Fibroblast of skin of abdomen (primary cell): ENCODE results near the gene MRPS10. TPM values are rescaled to one million over a fixed set of nuclear protein-coding genes. Genes with fewer than 3 reads are reported as not detected.

Experiments
- DNase-seq: peaks from one replicate; pipeline ENCODE4 v3.0.0-alpha.2; 2013
- polyA plus RNA-seq, 2 experiments: library from polyadenylated mRNA; unstranded; fragments of 120-200 nt; gene quantifications; one replicate each; pipeline ENCODE4 v1.2.1, GENCODE V29; 2013; ENCODE audit not compliant: insufficient read length in 2 of 2

MRPS10 gene
- 41.0 TPM for polyA plus RNA-seq (2013, experiment 1 of 2; ENCODE audit: insufficient read length)
- polyA plus RNA-seq (2013, experiment 2 of 2; ENCODE audit: insufficient read length): 40.1 TPM

- peak; percentile 96 for DNase-seq
These were observed at the start of gene MRPS10 for GRCh38 chr6:42217519-42218367. Gene MRPS10 (minus strand): TSS chr6:42217861. CDS start chr6:42217849, 12 bp downstream.

- DNase-seq: no peak
These were observed 48.9 kb upstream of the MRPS10 start for GRCh38 chr6:42266538-42266937.

- DNase-seq: no peak
These were observed 47.3 kb upstream of the MRPS10 start for GRCh38 chr6:42264852-42265390.

- DNase-seq: no peak
These were observed 46.6 kb upstream of the MRPS10 start for GRCh38 chr6:42264162-42264851.

GRCh38 chr6:42263165-42263728 lies 45.6 kb upstream of the MRPS10 start:
- DNase-seq: no peak

GRCh38 chr6:42260972-42261371 lies 43.3 kb upstream of the MRPS10 start:
- DNase-seq: peak; percentile 29

GRCh38 chr6:42260396-42260888 lies 42.8 kb upstream of the MRPS10 start:
- DNase-seq: no peak

GRCh38 chr6:42259841-42260395 lies 42.3 kb upstream of the MRPS10 start:
- peak; percentile 68 for DNase-seq

GRCh38 chr6:42259286-42259685 lies 41.6 kb upstream of the MRPS10 start:
- no peak for DNase-seq

- DNase-seq: no peak
These were observed 40.0 kb upstream of the MRPS10 start for GRCh38 chr6:42257614-42258013.

GRCh38 chr6:42257063-42257462 lies 39.4 kb upstream of the MRPS10 start:
- DNase-seq: no peak

- peak; percentile 22 for DNase-seq
These were observed 37.4 kb upstream of the MRPS10 start for GRCh38 chr6:42255050-42255449.

GRCh38 chr6:42254505-42254904 lies 36.8 kb upstream of the MRPS10 start:
- no peak for DNase-seq

- peak; percentile 37 for DNase-seq
These were observed 34.4 kb upstream of the MRPS10 start for GRCh38 chr6:42251911-42252637.

- DNase-seq: peak; percentile 54
These were observed 33.8 kb upstream of the MRPS10 start for GRCh38 chr6:42251500-42251899.

GRCh38 chr6:42250274-42250931 lies 32.7 kb upstream of the MRPS10 start:
- DNase-seq: no peak

GRCh38 chr6:42249279-42249678 lies 31.6 kb upstream of the MRPS10 start:
- peak; percentile 36 for DNase-seq

- DNase-seq: no peak
These were observed 25.4 kb upstream of the MRPS10 start for GRCh38 chr6:42243046-42243445.

GRCh38 chr6:42241915-42242314 lies 24.3 kb upstream of the MRPS10 start:
- DNase-seq: no peak

- DNase-seq: peak; percentile 25
These were observed 22.2 kb upstream of the MRPS10 start for GRCh38 chr6:42239736-42240375.

- DNase-seq: no peak
These were observed 21.7 kb upstream of the MRPS10 start for GRCh38 chr6:42239333-42239732.
